WI38 (cell line): ENCODE results near the gene GBP4.

ENCODE experiments used
- H3K4me3 ChIP-seq: 2 replicates; pipeline ENCODE4 v1.5.1; 2011; ENCODE audit warnings: low read depth, mild to moderate bottlenecking, control low read depth, low read length
- CTCF ChIP-seq: IDR thresholded peaks from 2 replicates; pipeline ENCODE4 v1.5.1; 2012; ENCODE audit warnings: low read depth, mild to moderate bottlenecking, control low read depth, low read length

GBP4 gene

GRCh38 chr1:89203166-89203565 is 4.4 kb upstream of the GBP4 start:
- TF ChIP-seq CTCF: no peak
- no peak overlapping the region for H3K4me3 ChIP-seq

GRCh38 chr1:89201106-89201794 is 2.5 kb upstream of the GBP4 start:
- TF ChIP-seq CTCF: no peak
- no peak overlapping the region for H3K4me3 ChIP-seq

- H3K4me3 ChIP-seq: no peak overlapping the region
- TF ChIP-seq CTCF: no peak
These were observed 1.9 kb upstream of the GBP4 start for GRCh38 chr1:89200663-89201062.

GRCh38 chr1:89199525-89200031 is 836 bp upstream of the GBP4 start:
- no peak for TF ChIP-seq CTCF
- no peak overlapping the region for H3K4me3 ChIP-seq

- no peak for TF ChIP-seq CTCF
- peak overlapping the region; percentile 60 for H3K4me3 ChIP-seq
These were observed 661 bp downstream of the GBP4 start for GRCh38 chr1:89198081-89198480.

- H3K4me3 ChIP-seq: no peak overlapping the region
- TF ChIP-seq CTCF: no peak
These were observed 3.3 kb downstream of the GBP4 start for GRCh38 chr1:89195476-89195875.

- H3K4me3 ChIP-seq: no peak overlapping the region
- TF ChIP-seq CTCF: no peak
These were observed 7.4 kb downstream of the GBP4 start for GRCh38 chr1:89191314-89191713.
